GM08714 (cell line): Measurements from ENCODE around the gene HNRNPF.

Source experiments
- H3K4me3 ChIP-seq: fragments of 200-500 bp; sonication (Bioruptor generic); 2 replicates; pipeline ENCODE4 v1.5.1; 2014; ENCODE audit warnings: mild to moderate bottlenecking, low read length, inconsistent platforms
- ZNF274 ChIP-seq: IDR thresholded peaks from 2 replicates; pipeline ENCODE4 v1.6.1; 2012; ENCODE audit warnings: mild to moderate bottlenecking, low read depth, low read length

HNRNPF gene

GRCh38 chr10:43370671-43371215, 38.2 kb downstream of the HNRNPF start:
- no peak for TF ChIP-seq ZNF274
- H3K4me3 ChIP-seq: no peak overlapping the region

- H3K4me3 ChIP-seq: no peak overlapping the region
- TF ChIP-seq ZNF274: no peak
Measured at GRCh38 chr10:43369921-43370320, 39.1 kb downstream of the HNRNPF start.

- H3K4me3 ChIP-seq: no peak overlapping the region
- no peak for TF ChIP-seq ZNF274
Measured at GRCh38 chr10:43365001-43365400, 44.0 kb downstream of the HNRNPF start.

- no peak for TF ChIP-seq ZNF274
- peak overlapping the region; percentile 76; the same call in 1 of the 2 replicates for H3K4me3 ChIP-seq
Measured at GRCh38 chr10:43362191-43362839, 46.7 kb downstream of the HNRNPF start.

- peak overlapping the region; percentile 76; the same call in 1 of the 2 replicates for H3K4me3 ChIP-seq
- TF ChIP-seq ZNF274: no peak
Measured at GRCh38 chr10:43361547-43362190, 47.3 kb downstream of the HNRNPF start.

- no peak overlapping the region for H3K4me3 ChIP-seq
- TF ChIP-seq ZNF274: no peak
Measured at GRCh38 chr10:43360086-43360485, 48.9 kb downstream of the HNRNPF start.

GRCh38 chr10:43355749-43356371, 53.1 kb downstream of the HNRNPF start:
- H3K4me3 ChIP-seq: no peak overlapping the region
- no peak for TF ChIP-seq ZNF274

GRCh38 chr10:43354879-43355380, 54.1 kb downstream of the HNRNPF start:
- TF ChIP-seq ZNF274: no peak
- no peak overlapping the region for H3K4me3 ChIP-seq

GRCh38 chr10:43354330-43354635, 54.7 kb downstream of the HNRNPF start:
- TF ChIP-seq ZNF274: no peak
- H3K4me3 ChIP-seq: no peak overlapping the region

- no peak overlapping the region for H3K4me3 ChIP-seq
- no peak for TF ChIP-seq ZNF274
Measured at GRCh38 chr10:43353495-43354329, 55.3 kb downstream of the HNRNPF start.

GRCh38 chr10:43352951-43353350, 56.0 kb downstream of the HNRNPF start:
- no peak for TF ChIP-seq ZNF274
- no peak overlapping the region for H3K4me3 ChIP-seq

- no peak overlapping the region for H3K4me3 ChIP-seq
- TF ChIP-seq ZNF274: no peak
Measured at GRCh38 chr10:43351301-43351700, 57.7 kb downstream of the HNRNPF start.

- TF ChIP-seq ZNF274: no peak
- no peak overlapping the region for H3K4me3 ChIP-seq
Measured at GRCh38 chr10:43350686-43351085, 58.3 kb downstream of the HNRNPF start.

- no peak overlapping the region for H3K4me3 ChIP-seq
- no peak for TF ChIP-seq ZNF274
Measured at GRCh38 chr10:43350156-43350555, 58.8 kb downstream of the HNRNPF start.
